SIG-M5 treated with dmso at 0.1 percent for 504 hours (cell line): ENCODE data around the gene DAAM1.

Experiments
- DNase-seq: peaks from one replicate; lab custom pipeline; 2025; ENCODE audit not compliant: unreplicated experiment; lab: John Stamatoyannopoulos, UW

DAAM1 gene

GRCh38 chr14:59187118-59187517 lies 1.3 kb upstream of the DAAM1 start:
- DNase-seq = no peak

- peak; percentile 30 for DNase-seq
Observed at GRCh38 chr14:59187802-59188460, 536 bp upstream of the DAAM1 start.

GRCh38 chr14:59189091-59189785 lies 771 bp downstream of the DAAM1 start:
- DNase-seq = no peak

GRCh38 chr14:59189786-59190368 lies 1.4 kb downstream of the DAAM1 start:
- DNase-seq = peak; percentile 72

GRCh38 chr14:59190372-59190771 lies 1.9 kb downstream of the DAAM1 start:
- DNase-seq = no peak

- no peak for DNase-seq
Observed at GRCh38 chr14:59195912-59196311, 7.4 kb downstream of the DAAM1 start.

GRCh38 chr14:59197695-59198262 lies 9.3 kb downstream of the DAAM1 start:
- DNase-seq = no peak

- no peak for DNase-seq
Observed at GRCh38 chr14:59199205-59199604, 10.7 kb downstream of the DAAM1 start.

GRCh38 chr14:59199614-59200013 lies 11.1 kb downstream of the DAAM1 start:
- no peak for DNase-seq

- DNase-seq = no peak
Observed at GRCh38 chr14:59200195-59200594, 11.7 kb downstream of the DAAM1 start.

- DNase-seq = no peak
Observed at GRCh38 chr14:59202031-59202430, 13.6 kb downstream of the DAAM1 start.

GRCh38 chr14:59204305-59204704 lies 15.8 kb downstream of the DAAM1 start:
- DNase-seq = no peak

- DNase-seq = no peak
Observed at GRCh38 chr14:59206892-59207291, 18.4 kb downstream of the DAAM1 start.

GRCh38 chr14:59207506-59207933 lies 19.1 kb downstream of the DAAM1 start:
- DNase-seq = no peak

GRCh38 chr14:59208224-59208814 lies 19.9 kb downstream of the DAAM1 start:
- no peak for DNase-seq

GRCh38 chr14:59208954-59209353 lies 20.5 kb downstream of the DAAM1 start:
- DNase-seq = no peak

- no peak for DNase-seq
Observed at GRCh38 chr14:59210621-59211020, 22.2 kb downstream of the DAAM1 start.

- no peak for DNase-seq
Observed at GRCh38 chr14:59213368-59214315, 25.2 kb downstream of the DAAM1 start.

- DNase-seq = no peak
Observed at GRCh38 chr14:59214702-59215302, 26.3 kb downstream of the DAAM1 start.

- DNase-seq = no peak
Observed at GRCh38 chr14:59215322-59215721, 26.9 kb downstream of the DAAM1 start.
